A673 (cell line): ENCODE results near the gene ZNF232. TPM values are rescaled to one million over a fixed set of nuclear protein-coding genes. Genes with fewer than 3 reads are reported as not detected.

Experiments
- BruUV-seq: library from RNA; stranded (reverse); fragments of 400-500 nt; replicated peaks from 2 replicates; lab custom pipeline; 2021; lab: Mats Ljungman, UMichigan
- CTCF ChIA-PET: fragments of 300-600 bp; sonication (Branson Sonifier 250); formaldehyde crosslinking; loops from one replicate; lab custom pipeline; 2022; ENCODE audit warnings: antibody characterized with exemption; lab: Charles Lee
- POLR2A ChIA-PET: fragments of 300-600 bp; sonication (Branson Sonifier 250); formaldehyde crosslinking; loops from one replicate; lab custom pipeline; 2022; ENCODE audit warnings: antibody characterized with exemption; ENCODE audit not compliant: low non-redundant PET; lab: Charles Lee
- DNase-seq: peaks from one replicate; pipeline ENCODE4 v3.0.0-alpha.2; 2015; ENCODE audit warnings: low spot score
- H3K27ac ChIP-seq: fragments of 200-600 bp; sonication (generic); 2 replicates; pipeline ENCODE4 v1.5.1; 2016; ENCODE audit warnings: mixed run types, low read depth, mild to moderate bottlenecking, mixed read lengths, antibody characterized with exemption, low read length; ENCODE audit not compliant: poor library complexity, severe bottlenecking
- H3K27me3 ChIP-seq: fragments of 200-600 bp; sonication (generic); replicated peaks from 2 replicates; pipeline ENCODE4 v1.6.1; 2017; ENCODE audit warnings: mixed run types, low read depth, mild to moderate bottlenecking, mixed read lengths, antibody characterized with exemption, low read length; ENCODE audit not compliant: insufficient read depth, poor library complexity
- H3K36me3 ChIP-seq: fragments of 200-600 bp; sonication (generic); 2 replicates; pipeline ENCODE4 v1.6.1; 2016; ENCODE audit warnings: mixed run types, mild to moderate bottlenecking, mixed read lengths, antibody characterized with exemption, low read length; ENCODE audit not compliant: insufficient read depth, poor library complexity, severe bottlenecking
- H3K4me1 ChIP-seq: fragments of 200-600 bp; sonication (generic); 2 replicates; pipeline ENCODE4 v1.6.1; 2017; ENCODE audit warnings: mixed run types, mild to moderate bottlenecking, mixed read lengths, antibody characterized with exemption, low read length; ENCODE audit not compliant: insufficient read depth, poor library complexity, severe bottlenecking
- H3K4me3 ChIP-seq: fragments of 200-600 bp; sonication (generic); 2 replicates; pipeline ENCODE4 v1.5.1; 2016; ENCODE audit warnings: low read depth, mixed run types, mild to moderate bottlenecking, mixed read lengths, low read length; ENCODE audit not compliant: poor library complexity, severe bottlenecking
- H3K9me3 ChIP-seq: fragments of 200-600 bp; sonication (generic); 2 replicates; pipeline ENCODE4 v1.6.1; 2016; ENCODE audit warnings: mixed run types, low read depth, mild to moderate bottlenecking, mixed read lengths, antibody characterized with exemption, low read length; ENCODE audit not compliant: poor library complexity, severe bottlenecking
- EZH2 ChIP-seq: fragments of 200-600 bp; sonication (generic); IDR thresholded peaks from 2 replicates; pipeline ENCODE4 v1.6.1; 2017; ENCODE audit warnings: borderline replicate concordance, low read depth, mild to moderate bottlenecking, mixed read lengths, antibody characterized with exemption, low read length; ENCODE audit not compliant: poor library complexity, severe bottlenecking
- intact Hi-C: fragments of 100-400 bp; cut with micrococcal nuclease; formaldehyde crosslinking; loops from one replicate; pipeline ENCODE4 v1.10.0; 2022; ENCODE audit not compliant: unreplicated experiment
- total RNA-seq: library from RNA; stranded (reverse); gene quantifications from 2 replicates; pipeline ENCODE4 v1.2.3, GENCODE V29; 2021
- TF ChIP-seq, protein P1 (sequence below): fragments of 300-800, 200-600 bp; sonication (generic); conservative IDR thresholded peaks from 2 replicates; pipeline ENCODE4 v1.5.1; 2017; ENCODE audit warnings: low read depth, mild to moderate bottlenecking, antibody characterized with exemption, low read length, moderate library complexity, mixed read lengths

The ZNF232 gene
- total RNA-seq, 1 experiment from 2014 or later: 28.1 TPM

GRCh38 chr17:5069724-5070123 lies 42.0 kb downstream of the ZNF232 start:
- no peaks in the 10 kb centered on the region for H3K27me3 ChIP-seq
- BruUV-seq: no TSS peak
- H3K9me3 ChIP-seq: no peaks in the 10 kb centered on the region
- no peak overlapping the region for H3K4me3 ChIP-seq
- intact Hi-C loops: no loop called here
- DNase-seq: no peak
- TF ChIP-seq, protein P1, sequence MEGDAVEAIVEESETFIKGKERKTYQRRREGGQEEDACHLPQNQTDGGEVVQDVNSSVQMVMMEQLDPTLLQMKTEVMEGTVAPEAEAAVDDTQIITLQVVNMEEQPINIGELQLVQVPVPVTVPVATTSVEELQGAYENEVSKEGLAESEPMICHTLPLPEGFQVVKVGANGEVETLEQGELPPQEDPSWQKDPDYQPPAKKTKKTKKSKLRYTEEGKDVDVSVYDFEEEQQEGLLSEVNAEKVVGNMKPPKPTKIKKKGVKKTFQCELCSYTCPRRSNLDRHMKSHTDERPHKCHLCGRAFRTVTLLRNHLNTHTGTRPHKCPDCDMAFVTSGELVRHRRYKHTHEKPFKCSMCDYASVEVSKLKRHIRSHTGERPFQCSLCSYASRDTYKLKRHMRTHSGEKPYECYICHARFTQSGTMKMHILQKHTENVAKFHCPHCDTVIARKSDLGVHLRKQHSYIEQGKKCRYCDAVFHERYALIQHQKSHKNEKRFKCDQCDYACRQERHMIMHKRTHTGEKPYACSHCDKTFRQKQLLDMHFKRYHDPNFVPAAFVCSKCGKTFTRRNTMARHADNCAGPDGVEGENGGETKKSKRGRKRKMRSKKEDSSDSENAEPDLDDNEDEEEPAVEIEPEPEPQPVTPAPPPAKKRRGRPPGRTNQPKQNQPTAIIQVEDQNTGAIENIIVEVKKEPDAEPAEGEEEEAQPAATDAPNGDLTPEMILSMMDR: no peak
- no peak for TF ChIP-seq EZH2
- H3K36me3 ChIP-seq: no peaks in the 10 kb centered on the region
- no peaks in the 10 kb centered on the region for H3K4me1 ChIP-seq
- ChIA-PET CTCF (no interaction called here), POLR2A (no interaction called here)
- no peak overlapping the region for H3K27ac ChIP-seq

- TF ChIP-seq, protein P1: no peak
- no peak for TF ChIP-seq EZH2
- no peaks in the 10 kb centered on the region for H3K4me1 ChIP-seq
- CTCF ChIA-PET: no interaction called here
- H3K4me3 ChIP-seq: no peak overlapping the region
- no peak overlapping the region for H3K27ac ChIP-seq
- H3K9me3 ChIP-seq: no peaks in the 10 kb centered on the region
- no peak for DNase-seq
- POLR2A ChIA-PET: no interaction called here
- intact Hi-C loops: no loop called here
- BruUV-seq: no TSS peak
- no peaks in the 10 kb centered on the region for H3K36me3 ChIP-seq
- no peaks in the 10 kb centered on the region for H3K27me3 ChIP-seq
Measured at GRCh38 chr17:5068236-5068635, 43.4 kb downstream of the ZNF232 start.

GRCh38 chr17:5065227-5065744 lies 46.4 kb downstream of the ZNF232 start:
- Histone ChIP-seq H3K36me3 (no peaks in the 10 kb centered on the region), H3K9me3 (no peaks in the 10 kb centered on the region), H3K4me1 (no peaks in the 10 kb centered on the region), H3K4me3 (no peak overlapping the region), H3K27me3 (no peaks in the 10 kb centered on the region), H3K27ac (no peak overlapping the region)
- no TSS peak for BruUV-seq
- ChIA-PET CTCF (no interaction called here), POLR2A (no interaction called here)
- intact Hi-C loops: no loop called here
- DNase-seq: no peak
- no peak for TF ChIP-seq EZH2
- TF ChIP-seq, protein P1: no peak

Other genes with a start within 250 kb of the ZNF232 start
- gene C17orf107, start 212.3 kb downstream of the ZNF232 start, total RNA-seq: 2.7 and 4.8 TPM in 2 replicates
- gene CHRNE, start 208.8 kb downstream of the ZNF232 start, total RNA-seq: 0.21 and 0.79 TPM in 2 replicates
- gene GP1BA, start 179.6 kb downstream of the ZNF232 start, total RNA-seq: not detected in 2 replicates
- gene SLC25A11, start 171.8 kb downstream of the ZNF232 start, total RNA-seq: 113 and 129 TPM in 2 replicates
- 77.3 and 78.8 TPM in 2 replicates for gene RNF167, start 171.6 kb downstream of the ZNF232 start, total RNA-seq
- 1,021 and 1,026 TPM in 2 replicates for gene PFN1, start 163.3 kb downstream of the ZNF232 start, total RNA-seq
- gene ENO3, start 160.8 kb downstream of the ZNF232 start, total RNA-seq: 12.3 and 16.6 TPM in 2 replicates
- 74.8 and 88.9 TPM in 2 replicates for gene SPAG7, start 144.1 kb downstream of the ZNF232 start, total RNA-seq
- gene CAMTA2, start 124.2 kb downstream of the ZNF232 start, total RNA-seq: 16.3 and 24.8 TPM in 2 replicates
- gene INCA1, start 114.4 kb downstream of the ZNF232 start, total RNA-seq: 0.62 and 0.72 TPM in 2 replicates
- 92.6 and 95.9 TPM in 2 replicates for gene KIF1C, start 113.9 kb downstream of the ZNF232 start, total RNA-seq
- gene SLC52A1, start 76.5 kb downstream of the ZNF232 start, total RNA-seq: not detected in 2 replicates
- gene ZFP3, start 33.4 kb downstream of the ZNF232 start, total RNA-seq: 8.4 and 8.9 TPM in 2 replicates
- 0.07 and 0.24 TPM in 2 replicates for gene USP6, start 4.2 kb upstream of the ZNF232 start, total RNA-seq
- 20.7 and 21.9 TPM in 2 replicates for gene ZNF594, start 80.0 kb upstream of the ZNF232 start, total RNA-seq
- not detected in 2 replicates for gene SCIMP, start 123.0 kb upstream of the ZNF232 start, total RNA-seq
- 71.3 and 89.0 TPM in 2 replicates for gene RABEP1, start 170.4 kb upstream of the ZNF232 start, total RNA-seq